Neural crest cell (in vitro differentiated cells): ENCODE results near the gene LEMD2. TPM values are rescaled to one million over a fixed set of nuclear protein-coding genes. Genes with fewer than 3 reads are reported as not detected.
A peak's percentile ranks its signal among the peaks of the same experiment; 100 is the strongest.

Source experiments
- DNase-seq: peaks from one replicate; pipeline ENCODE4 v3.0.0; 2021; ENCODE audit warnings: low read depth, mixed read lengths, low spot score
- H3K27ac Mint-ChIP-seq: one replicate; pipeline ENCODE4 v1.8.0; 2021; ENCODE audit warnings: mild to moderate bottlenecking, mixed read lengths; ENCODE audit not compliant: unreplicated experiment
- H3K27me3 Mint-ChIP-seq: 2 replicates; pipeline ENCODE4 v1.8.0; 2021; ENCODE audit warnings: low read depth, mild to moderate bottlenecking, mixed read lengths
- H3K36me3 Mint-ChIP-seq: 2 replicates; pipeline ENCODE4 v1.8.0; 2021; ENCODE audit warnings: low read depth, mild to moderate bottlenecking, mixed read lengths
- H3K4me1 Mint-ChIP-seq: 2 replicates; pipeline ENCODE4 v1.8.0; 2021; ENCODE audit warnings: mixed read lengths
- H3K4me3 Mint-ChIP-seq: one replicate; pipeline ENCODE4 v1.8.0; 2021; ENCODE audit warnings: mild to moderate bottlenecking, mixed read lengths
- H3K9me3 Mint-ChIP-seq: 2 replicates; pipeline ENCODE4 v1.8.0; 2021; ENCODE audit warnings: mixed read lengths
- total RNA-seq: library from RNA; stranded (reverse); gene quantifications from 2 replicates; pipeline ENCODE4 v1.2.1, GENCODE V29; 2021
- TF ChIP-seq, protein P1 (sequence below): fragments of 200-600 bp; sonication (generic); conservative IDR thresholded peaks from 2 replicates; pipeline ENCODE4 v1.5.0; 2021; ENCODE audit warnings: antibody characterized with exemption, mild to moderate bottlenecking

LEMD2 gene
- total RNA-seq, 1 donor from 2014 or later, result 63.6 TPM

DNA sequence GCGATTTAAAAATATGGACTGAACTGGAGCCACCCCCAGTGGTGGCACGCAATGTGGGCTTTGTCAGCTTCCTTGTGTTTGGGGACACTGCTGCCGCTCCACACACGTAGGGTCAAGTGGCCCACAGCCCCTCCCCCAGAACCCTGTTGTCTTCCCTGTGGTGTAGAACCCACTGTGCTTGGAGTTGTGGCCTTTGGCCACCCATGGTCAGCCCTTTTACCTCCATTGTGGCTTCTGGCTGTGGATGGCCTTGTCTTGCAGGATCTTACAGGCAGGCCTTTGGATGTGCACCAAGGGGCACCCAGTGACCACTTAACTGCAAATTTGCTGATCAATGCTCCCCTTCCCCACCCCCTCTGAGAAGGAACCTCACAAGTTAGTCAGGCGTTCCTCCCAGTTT lies 2.0 kb upstream of the LEMD2 start:
- Mint-ChIP-seq H3K4me3 (peak overlapping the region; percentile 79), H3K27me3 (peaks cover 6% of the 10 kb centered on the region), H3K9me3 (no peaks in the 10 kb centered on the region), H3K4me1 (peaks cover 52% of the 10 kb centered on the region), H3K27ac (no peak overlapping the region), H3K36me3 (no peaks in the 10 kb centered on the region)
- TF ChIP-seq, protein P1, sequence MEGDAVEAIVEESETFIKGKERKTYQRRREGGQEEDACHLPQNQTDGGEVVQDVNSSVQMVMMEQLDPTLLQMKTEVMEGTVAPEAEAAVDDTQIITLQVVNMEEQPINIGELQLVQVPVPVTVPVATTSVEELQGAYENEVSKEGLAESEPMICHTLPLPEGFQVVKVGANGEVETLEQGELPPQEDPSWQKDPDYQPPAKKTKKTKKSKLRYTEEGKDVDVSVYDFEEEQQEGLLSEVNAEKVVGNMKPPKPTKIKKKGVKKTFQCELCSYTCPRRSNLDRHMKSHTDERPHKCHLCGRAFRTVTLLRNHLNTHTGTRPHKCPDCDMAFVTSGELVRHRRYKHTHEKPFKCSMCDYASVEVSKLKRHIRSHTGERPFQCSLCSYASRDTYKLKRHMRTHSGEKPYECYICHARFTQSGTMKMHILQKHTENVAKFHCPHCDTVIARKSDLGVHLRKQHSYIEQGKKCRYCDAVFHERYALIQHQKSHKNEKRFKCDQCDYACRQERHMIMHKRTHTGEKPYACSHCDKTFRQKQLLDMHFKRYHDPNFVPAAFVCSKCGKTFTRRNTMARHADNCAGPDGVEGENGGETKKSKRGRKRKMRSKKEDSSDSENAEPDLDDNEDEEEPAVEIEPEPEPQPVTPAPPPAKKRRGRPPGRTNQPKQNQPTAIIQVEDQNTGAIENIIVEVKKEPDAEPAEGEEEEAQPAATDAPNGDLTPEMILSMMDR, result no peak
- DNase-seq, result no peak

DNA sequence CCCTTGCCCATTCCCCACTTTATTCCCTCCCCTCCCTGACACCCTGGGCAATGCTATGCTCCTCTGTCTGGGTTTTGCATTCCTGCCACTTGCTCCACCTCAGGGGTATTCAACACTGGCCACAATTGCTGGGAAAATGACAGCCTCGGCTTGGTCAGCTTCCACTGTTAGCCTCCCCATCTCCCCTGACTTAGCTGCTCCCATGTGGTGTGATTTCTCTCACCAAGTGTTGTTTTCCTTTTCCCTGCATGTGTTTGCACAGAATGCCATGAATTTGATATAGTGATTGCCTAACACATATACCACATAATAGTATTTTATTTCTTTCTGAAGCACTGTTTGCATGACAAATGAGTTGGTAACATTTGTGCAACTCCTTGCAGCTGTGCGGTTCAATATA lies 1.4 kb upstream of the LEMD2 start:
- Mint-ChIP-seq H3K36me3 (no peaks in the 10 kb centered on the region), H3K9me3 (no peaks in the 10 kb centered on the region), H3K4me1 (peaks cover 58% of the 10 kb centered on the region), H3K27ac (no peak overlapping the region), H3K27me3 (peaks cover 6% of the 10 kb centered on the region), H3K4me3 (peak overlapping the region; percentile 83)
- DNase-seq, result no peak
- TF ChIP-seq, protein P1, result no peak

DNA sequence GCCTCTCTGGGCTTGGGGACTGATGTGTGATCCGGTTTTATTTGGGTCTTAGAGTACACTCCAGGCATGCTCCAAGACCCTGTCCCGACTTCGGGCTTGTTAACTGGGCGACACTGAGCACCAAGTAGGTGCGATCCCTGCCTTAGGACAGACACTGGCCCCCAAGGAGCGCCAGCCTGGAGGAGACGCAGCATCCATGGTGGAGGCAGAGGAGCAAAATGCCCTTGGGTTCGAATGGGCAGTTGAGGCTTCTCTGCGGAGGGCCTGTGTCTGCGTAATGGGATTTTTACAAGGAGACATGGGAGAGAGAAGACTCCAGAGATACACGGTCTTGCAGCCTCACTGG lies 593 bp upstream of the LEMD2 start:
- TF ChIP-seq, protein P1, result no peak
- DNase-seq, result no peak
- Mint-ChIP-seq H3K4me3 (peak overlapping the region; percentile 84), H3K36me3 (peaks cover 4% of the 10 kb centered on the region), H3K9me3 (no peaks in the 10 kb centered on the region), H3K27ac (no peak overlapping the region), H3K27me3 (peaks cover 6% of the 10 kb centered on the region), H3K4me1 (peaks cover 62% of the 10 kb centered on the region)

DNA sequence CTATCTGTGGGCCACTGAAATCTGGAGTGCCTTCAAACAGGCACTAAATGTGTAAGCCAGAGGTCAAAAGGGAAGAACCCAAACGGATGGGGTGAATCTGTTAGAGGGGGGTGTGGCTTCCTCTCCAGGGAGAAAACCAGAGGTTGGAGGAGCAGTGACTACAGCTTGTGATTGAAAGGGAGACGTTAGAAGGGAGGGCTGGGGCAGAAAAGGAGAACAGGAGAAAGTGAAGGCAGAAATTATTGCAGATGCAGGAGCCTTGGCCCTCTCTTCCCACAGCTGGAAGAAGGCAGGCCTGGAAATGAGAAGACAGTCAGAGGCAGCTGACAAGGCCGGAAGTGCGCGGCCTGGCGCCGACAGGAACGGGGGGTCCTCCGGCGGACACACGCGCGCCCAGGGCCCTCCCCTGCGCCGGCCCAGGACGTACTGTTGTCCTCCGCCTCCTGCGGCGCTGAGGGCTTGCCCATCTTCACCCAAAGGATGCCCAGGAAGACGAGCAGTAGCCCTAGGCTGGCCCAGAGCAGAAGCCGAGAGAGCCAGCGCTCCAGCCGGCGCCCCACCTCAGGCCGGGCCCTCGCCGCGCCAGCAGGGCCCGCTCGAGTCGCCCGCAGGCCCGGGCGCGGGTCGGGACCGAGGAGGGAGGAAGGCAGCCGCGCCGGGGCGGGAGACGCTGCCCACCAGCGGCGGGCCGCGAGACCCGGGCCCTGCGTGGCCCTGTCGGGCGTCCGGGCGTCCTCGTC lies 806 bp downstream of the LEMD2 start:
- peak; percentile 39 for DNase-seq
- Mint-ChIP-seq H3K27ac (peak overlapping the region; percentile 83), H3K27me3 (peaks cover under 1% of the 10 kb centered on the region), H3K36me3 (peaks cover 4% of the 10 kb centered on the region), H3K9me3 (no peaks in the 10 kb centered on the region), H3K4me1 (peaks cover 64% of the 10 kb centered on the region), H3K4me3 (peak overlapping the region; percentile 95)
- TF ChIP-seq, protein P1, result no peak

DNA sequence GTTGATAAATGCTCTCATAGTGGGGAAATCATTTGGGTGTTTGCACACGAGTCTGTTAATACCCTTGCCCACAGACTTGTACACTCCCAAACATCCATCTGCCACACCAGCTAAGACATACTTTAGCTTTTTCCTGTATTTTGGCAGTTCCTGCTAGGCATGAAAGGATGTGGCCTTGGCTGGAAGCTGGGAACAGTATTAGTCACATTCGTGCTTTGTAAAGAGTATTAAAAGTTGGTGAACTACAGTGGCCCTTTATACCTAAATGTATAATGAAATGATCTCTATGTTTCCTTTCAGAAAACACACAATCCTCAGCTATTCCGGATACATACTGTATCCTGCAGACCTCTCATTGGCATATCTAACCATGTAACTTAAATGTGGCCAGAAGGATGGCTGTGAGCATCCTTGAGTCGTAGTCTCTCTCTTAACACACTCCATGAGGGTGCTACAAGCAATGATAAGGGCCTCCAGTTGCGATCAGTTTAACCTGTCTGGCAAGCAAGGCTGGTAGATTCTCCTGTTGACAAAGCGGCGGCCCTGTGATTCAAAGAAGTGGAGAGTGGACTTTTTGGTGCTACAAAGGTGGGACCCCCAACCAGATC lies 1.5 kb downstream of the LEMD2 start:
- Mint-ChIP-seq H3K36me3 (peaks cover 4% of the 10 kb centered on the region), H3K9me3 (no peaks in the 10 kb centered on the region), H3K27me3 (no peaks in the 10 kb centered on the region), H3K4me1 (peaks cover 66% of the 10 kb centered on the region), H3K27ac (peak overlapping the region; percentile 83), H3K4me3 (peak overlapping the region; percentile 95)
- TF ChIP-seq, protein P1, result no peak
- no peak for DNase-seq
